Activated CD8-positive, alpha-beta T cell treated with anti-CD3 and anti-CD28 coated beads, Interleukin-2, amount 10 ng/mL, durations not matched to agents 7 days and 5 days (primary cell): Measurements from ENCODE around the gene HCN1. TPM values are rescaled to one million over a fixed set of nuclear protein-coding genes. Genes with fewer than 3 reads are reported as not detected.
"Not testable (repeated sequence)": the region's sequence is repeated elsewhere in the genome, so short reads cannot be mapped to it uniquely, and the experiment has no call there.

Source experiments
- ATAC-seq: fragments of 150-1000 bp; cut with Tn5 transposase; one replicate; pipeline ENCODE4 v1.10.0; 2021; ENCODE audit warnings: moderate library complexity
- CTCF ChIA-PET: fragments of 350-600 bp; sonication (Branson Sonifier 250); formaldehyde crosslinking; loops from one replicate; lab custom pipeline; 2021; ENCODE audit warnings: antibody characterized with exemption; lab: Charles Lee
- POLR2A ChIA-PET: fragments of 350-600 bp; sonication (Branson Sonifier 250); formaldehyde crosslinking; loops from one replicate; lab custom pipeline; 2021; ENCODE audit warnings: antibody characterized with exemption; lab: Charles Lee
- DNase-seq: peaks from one replicate; pipeline ENCODE4 v3.0.0-alpha.2; 2020
- H3K27ac Mint-ChIP-seq: one replicate; pipeline ENCODE4 v1.8.0; 2021; ENCODE audit warnings: mild to moderate bottlenecking, mixed read lengths
- H3K27me3 Mint-ChIP-seq: one replicate; pipeline ENCODE4 v1.8.0; 2021; ENCODE audit warnings: low read depth, mixed read lengths
- H3K36me3 Mint-ChIP-seq: one replicate; pipeline ENCODE4 v1.8.0; 2021; ENCODE audit warnings: low read depth, mixed read lengths
- H3K4me1 Mint-ChIP-seq: one replicate; pipeline ENCODE4 v1.8.0; 2021; ENCODE audit warnings: low read depth, mixed read lengths
- H3K4me3 Mint-ChIP-seq: one replicate; pipeline ENCODE4 v1.8.0; 2021; ENCODE audit warnings: mild to moderate bottlenecking, mixed read lengths
- H3K9me3 Mint-ChIP-seq: one replicate; pipeline ENCODE4 v1.8.0; 2022; ENCODE audit warnings: mixed read lengths; ENCODE audit not compliant: insufficient read depth
- total RNA-seq, 2 experiments: library from RNA; stranded (reverse); gene quantifications; one replicate each; pipeline ENCODE4 v1.2.3, GENCODE V29; 2021

HCN1 gene
- total RNA-seq, 2 experiments from 2014 or later, result not detected

DNA sequence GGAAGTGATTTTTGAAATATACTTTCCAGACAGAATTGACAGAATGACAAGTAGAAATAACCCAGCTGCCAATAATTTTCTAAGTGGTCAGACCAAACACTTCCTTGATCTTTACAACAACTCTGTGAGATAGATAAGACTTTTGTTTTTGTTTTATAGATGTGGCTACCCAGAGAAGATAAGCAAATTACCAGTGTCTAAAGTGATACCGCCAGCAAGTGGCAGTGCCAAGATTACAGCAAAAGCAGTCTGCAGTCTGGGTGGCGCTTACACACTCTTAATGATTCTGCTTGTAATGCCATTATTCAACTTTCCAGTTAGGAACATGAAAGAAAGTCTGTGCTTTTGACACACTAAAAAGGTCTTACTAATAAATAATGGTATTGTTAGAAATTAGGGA is 92.1 kb downstream of the HCN1 start:
- ChIA-PET POLR2A (no interaction called here), CTCF (no interaction called here)
- H3K9me3 Mint-ChIP-seq, result peaks cover 18% of the 10 kb centered on the region
- H3K4me3 Mint-ChIP-seq, result no peak overlapping the region
- H3K27me3 Mint-ChIP-seq, result no peaks in the 10 kb centered on the region
- DNase-seq (no peak), ATAC-seq (no peak)
- no peaks in the 10 kb centered on the region for H3K36me3 Mint-ChIP-seq
- no peak overlapping the region for H3K27ac Mint-ChIP-seq
- H3K4me1 Mint-ChIP-seq, result no peaks in the 10 kb centered on the region

DNA sequence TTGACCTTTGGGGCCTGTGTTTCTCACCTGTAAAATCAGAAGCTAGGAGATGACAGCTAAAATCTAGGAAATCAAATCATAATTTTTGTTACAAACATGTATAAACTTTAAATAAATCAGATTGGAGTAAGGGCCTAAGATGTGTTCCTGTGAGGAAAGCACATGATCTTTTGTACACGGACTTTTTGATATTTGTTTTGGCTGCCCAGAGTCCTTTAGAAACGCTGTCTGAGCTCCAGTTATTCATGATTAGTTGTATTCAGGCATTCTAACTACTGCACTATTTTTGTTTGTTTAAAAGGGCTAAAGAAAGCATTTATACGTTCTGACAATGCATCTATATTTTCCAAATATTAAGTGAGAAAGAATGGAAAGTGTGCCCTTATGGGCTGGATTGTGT is 94.8 kb downstream of the HCN1 start:
- no peaks in the 10 kb centered on the region for H3K27me3 Mint-ChIP-seq
- H3K27ac Mint-ChIP-seq, result no peak overlapping the region
- no peak overlapping the region for H3K4me3 Mint-ChIP-seq
- H3K9me3 Mint-ChIP-seq, result peaks cover 31% of the 10 kb centered on the region
- H3K4me1 Mint-ChIP-seq, result no peaks in the 10 kb centered on the region
- H3K36me3 Mint-ChIP-seq, result no peaks in the 10 kb centered on the region
- ChIA-PET POLR2A (no interaction called here), CTCF (no interaction called here)
- no peak for DNase-seq
- ATAC-seq, result no peak

DNA sequence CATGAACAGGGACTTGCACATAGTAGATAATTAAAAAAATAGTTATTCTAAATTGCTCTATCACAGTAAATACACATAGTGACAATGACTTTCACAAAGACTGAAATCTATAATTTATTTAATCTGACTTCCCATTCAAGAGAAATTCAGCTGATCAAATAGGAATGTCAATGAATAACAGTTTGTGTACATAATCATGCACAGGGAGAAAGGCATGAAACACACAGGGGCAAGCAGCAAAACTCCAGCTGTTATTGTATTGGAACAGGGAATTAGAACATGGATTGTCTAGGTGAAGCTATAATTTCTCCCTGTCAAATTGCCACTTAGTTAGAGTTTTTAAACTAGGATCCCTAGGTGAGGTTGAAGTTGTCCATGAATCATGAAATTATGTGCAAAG is 99.9 kb downstream of the HCN1 start:
- no peak overlapping the region for H3K27ac Mint-ChIP-seq
- POLR2A ChIA-PET, result no interaction called here
- no peak for DNase-seq
- no peak overlapping the region for H3K4me3 Mint-ChIP-seq
- CTCF ChIA-PET, result no interaction called here
- peaks cover 35% of the 10 kb centered on the region for H3K9me3 Mint-ChIP-seq
- H3K27me3 Mint-ChIP-seq, result no peaks in the 10 kb centered on the region
- no peaks in the 10 kb centered on the region for H3K36me3 Mint-ChIP-seq
- H3K4me1 Mint-ChIP-seq, result no peaks in the 10 kb centered on the region
- ATAC-seq, result no peak

DNA sequence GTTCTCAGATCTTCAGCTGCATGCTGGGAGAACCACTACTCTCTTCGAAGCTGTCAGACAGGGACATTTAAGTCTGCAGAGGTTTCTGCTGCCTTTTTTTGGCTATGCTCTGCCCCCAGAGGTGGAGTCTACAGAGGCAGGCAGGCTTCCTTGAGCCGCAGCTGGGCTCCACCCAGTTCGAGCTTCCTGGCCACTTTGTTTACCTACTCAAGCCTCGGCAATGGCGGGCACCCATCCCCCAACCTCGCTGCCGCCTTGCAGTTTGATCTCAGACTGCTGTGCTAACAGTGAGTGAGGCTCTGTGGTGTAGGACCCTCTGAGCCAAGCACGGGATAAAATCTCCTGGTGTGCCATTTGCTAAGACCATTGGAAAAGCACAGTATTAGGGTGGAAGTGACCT is 110.2 kb downstream of the HCN1 start:
- POLR2A ChIA-PET, H3K4me3 Mint-ChIP-seq, H3K27ac Mint-ChIP-seq, H3K4me1 Mint-ChIP-seq, H3K36me3 Mint-ChIP-seq, H3K27me3 Mint-ChIP-seq, CTCF ChIA-PET, ATAC-seq, DNase-seq: not testable (repeated sequence)
- H3K9me3 Mint-ChIP-seq, result peaks cover 30% of the 10 kb centered on the region

DNA sequence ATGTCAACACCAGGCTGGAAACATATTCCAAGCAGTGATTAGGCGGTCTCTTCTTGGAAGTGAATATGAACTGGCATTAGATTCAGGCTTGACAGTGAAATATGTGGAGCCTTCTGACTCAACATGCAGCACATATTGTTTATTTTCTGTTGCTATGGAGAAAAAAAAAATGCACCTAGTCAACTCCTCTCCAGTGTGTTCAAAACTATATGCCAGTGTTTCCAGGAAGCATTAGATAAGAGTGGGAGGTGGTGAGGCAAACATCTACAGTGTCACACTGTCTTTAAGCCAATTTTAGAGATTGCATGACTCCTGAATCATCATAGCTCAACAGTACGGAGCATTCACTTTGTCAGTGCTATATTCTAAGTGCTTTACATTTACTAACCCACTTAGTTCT is 117.9 kb downstream of the HCN1 start:
- no peaks in the 10 kb centered on the region for H3K4me1 Mint-ChIP-seq
- CTCF ChIA-PET, result no interaction called here

DNA sequence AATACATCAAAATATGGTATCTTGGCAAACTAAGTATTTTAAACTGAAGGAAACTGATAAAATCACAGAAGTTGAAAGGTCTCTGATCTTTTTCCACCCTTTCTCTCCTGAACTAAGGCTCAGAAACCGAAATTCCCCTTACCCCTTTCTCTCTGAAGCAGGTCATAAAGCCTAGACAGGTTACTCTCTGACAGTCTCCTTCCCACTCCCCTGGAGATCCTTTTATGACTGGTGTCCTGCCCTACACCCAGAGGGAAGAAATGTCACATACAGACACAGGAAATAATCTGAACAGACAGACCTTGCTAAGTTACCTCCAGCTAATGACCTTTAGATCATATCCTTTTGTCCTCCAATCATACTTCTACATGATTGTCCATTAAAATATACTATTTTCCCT is 127.4 kb downstream of the HCN1 start:
- Mint-ChIP-seq H3K27ac (no peak overlapping the region), H3K9me3 (peaks cover 15% of the 10 kb centered on the region), H3K4me1 (no peaks in the 10 kb centered on the region), H3K27me3 (no peaks in the 10 kb centered on the region), H3K4me3 (no peak overlapping the region), H3K36me3 (no peaks in the 10 kb centered on the region)
- CTCF ChIA-PET, result no interaction called here
- DNase-seq, result no peak
- no peak for ATAC-seq
- POLR2A ChIA-PET, result no interaction called here

More for the DNA sequence above, 117.9 kb downstream of the HCN1 start:
- no peak for DNase-seq
- POLR2A ChIA-PET, result no interaction called here
- ATAC-seq, result no peak
- Mint-ChIP-seq H3K36me3 (no peaks in the 10 kb centered on the region), H3K4me3 (no peak overlapping the region), H3K9me3 (peaks cover 19% of the 10 kb centered on the region), H3K27ac (no peak overlapping the region), H3K27me3 (no peaks in the 10 kb centered on the region)

DNA sequence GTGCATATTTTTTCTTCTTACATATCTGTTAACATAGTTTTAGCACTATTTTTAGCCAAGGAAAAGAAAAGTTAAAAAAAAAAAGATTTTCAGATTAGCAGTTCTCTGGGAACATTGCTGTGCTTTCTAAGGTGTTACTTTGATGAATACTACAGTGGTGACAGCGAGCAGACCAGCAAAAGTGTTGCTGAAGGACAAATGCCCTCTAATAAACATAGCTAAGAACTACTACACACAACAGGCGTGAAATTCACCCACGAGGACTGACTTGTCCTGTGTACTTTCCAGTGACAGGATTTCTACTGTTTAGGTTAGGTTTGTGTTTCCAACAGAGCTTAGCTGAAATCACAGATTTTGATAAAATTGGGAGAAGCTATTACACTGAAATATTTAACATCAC is 153.8 kb downstream of the HCN1 start:
- H3K27ac Mint-ChIP-seq, result no peak overlapping the region
- peaks cover 30% of the 10 kb centered on the region for H3K9me3 Mint-ChIP-seq
- DNase-seq (no peak), ATAC-seq (no peak)
- H3K4me3 Mint-ChIP-seq, result no peak overlapping the region
- ChIA-PET POLR2A (no interaction called here), CTCF (no interaction called here)
- no peaks in the 10 kb centered on the region for H3K36me3 Mint-ChIP-seq
- no peaks in the 10 kb centered on the region for H3K27me3 Mint-ChIP-seq
- no peaks in the 10 kb centered on the region for H3K4me1 Mint-ChIP-seq

DNA sequence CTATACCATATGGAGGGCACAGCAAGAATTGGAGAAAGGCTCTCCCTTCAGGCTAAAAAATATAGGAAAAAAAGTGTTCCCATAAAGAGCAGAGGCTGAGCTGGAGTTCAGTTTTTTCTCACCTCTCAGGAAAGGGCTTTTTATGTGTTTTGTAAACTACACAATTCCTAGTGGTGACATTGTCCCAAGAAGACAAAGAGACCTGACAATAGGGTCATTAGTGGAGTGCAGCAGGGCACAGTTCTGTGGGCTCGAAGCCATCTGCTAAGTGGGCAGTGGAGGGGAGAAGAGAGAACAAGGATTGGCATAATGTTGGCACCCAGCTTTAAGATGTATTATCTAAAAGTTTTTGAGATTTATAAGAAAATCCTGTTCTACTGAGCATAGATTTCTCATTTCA is 162.5 kb downstream of the HCN1 start:
- ATAC-seq, result no peak
- peaks cover 17% of the 10 kb centered on the region for H3K9me3 Mint-ChIP-seq
- ChIA-PET CTCF (no interaction called here), POLR2A (no interaction called here)
- H3K27me3 Mint-ChIP-seq, result no peaks in the 10 kb centered on the region
- no peaks in the 10 kb centered on the region for H3K36me3 Mint-ChIP-seq
- no peaks in the 10 kb centered on the region for H3K4me1 Mint-ChIP-seq
- no peak for DNase-seq
- H3K4me3 Mint-ChIP-seq, result no peak overlapping the region
- H3K27ac Mint-ChIP-seq, result no peak overlapping the region

DNA sequence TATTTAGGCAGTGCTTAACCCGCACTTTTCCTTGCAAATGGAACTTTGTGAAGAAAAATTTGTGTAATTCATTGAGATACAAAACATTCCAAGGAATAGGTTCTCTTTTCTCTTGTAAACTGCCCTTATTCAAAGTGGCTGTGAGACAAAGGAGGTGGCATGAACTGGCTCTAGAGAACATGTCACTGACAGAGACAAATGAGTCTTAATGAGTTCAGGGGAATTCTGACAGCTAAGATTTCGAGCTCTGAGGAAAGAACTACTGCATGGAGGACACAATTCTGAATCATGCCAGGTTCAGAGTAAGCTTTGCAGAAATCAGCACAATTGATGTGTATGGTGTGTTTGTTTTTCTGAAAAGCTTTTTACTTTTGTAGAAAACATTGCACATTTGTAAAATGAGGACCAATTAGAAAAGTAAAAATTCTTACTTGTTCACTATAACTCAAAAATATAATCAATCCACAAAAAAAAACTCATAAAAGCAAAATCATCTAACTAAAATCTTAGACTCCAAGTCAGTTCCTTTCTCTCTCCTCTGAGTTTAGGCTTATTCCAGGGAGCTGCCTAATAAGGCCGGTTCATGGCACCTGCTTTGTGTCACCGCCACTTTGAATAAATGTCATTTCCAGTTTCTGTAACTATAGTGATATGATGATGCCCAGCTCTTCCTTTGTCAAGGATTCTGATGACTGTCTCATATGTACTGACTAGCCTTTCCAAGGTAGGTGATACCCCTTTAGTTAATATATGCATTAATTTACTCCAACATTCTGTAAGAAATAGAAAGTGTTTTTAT is 163.2 kb downstream of the HCN1 start:
- ATAC-seq, result no peak
- H3K27ac Mint-ChIP-seq, result no peak overlapping the region
- CTCF ChIA-PET, result no interaction called here
- no peak for DNase-seq
- no peak overlapping the region for H3K4me3 Mint-ChIP-seq
- no peaks in the 10 kb centered on the region for H3K4me1 Mint-ChIP-seq
- no peaks in the 10 kb centered on the region for H3K27me3 Mint-ChIP-seq
- no peaks in the 10 kb centered on the region for H3K36me3 Mint-ChIP-seq
- POLR2A ChIA-PET, result no interaction called here
- H3K9me3 Mint-ChIP-seq, result peaks cover 18% of the 10 kb centered on the region

DNA sequence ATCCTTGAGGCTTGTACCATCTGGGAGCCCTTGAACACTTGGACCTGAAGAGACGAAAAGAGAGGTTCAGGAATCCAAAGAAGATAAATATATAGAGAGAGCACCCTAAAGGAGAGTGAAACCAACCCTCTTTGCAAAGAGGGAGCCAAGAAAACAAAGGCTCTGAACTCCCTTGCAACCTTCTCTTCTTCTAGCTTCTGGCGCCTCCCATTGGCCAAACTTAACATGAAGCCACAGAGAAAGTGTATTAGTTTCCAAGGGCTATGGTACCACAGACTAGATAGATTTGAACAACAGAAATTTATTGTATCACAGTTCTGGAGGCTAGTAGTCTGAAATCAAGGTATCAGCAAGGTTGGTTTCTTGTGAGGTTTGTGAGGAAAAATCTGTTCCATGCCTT is 175.1 kb downstream of the HCN1 start:
- CTCF ChIA-PET, result no interaction called here

DNA sequence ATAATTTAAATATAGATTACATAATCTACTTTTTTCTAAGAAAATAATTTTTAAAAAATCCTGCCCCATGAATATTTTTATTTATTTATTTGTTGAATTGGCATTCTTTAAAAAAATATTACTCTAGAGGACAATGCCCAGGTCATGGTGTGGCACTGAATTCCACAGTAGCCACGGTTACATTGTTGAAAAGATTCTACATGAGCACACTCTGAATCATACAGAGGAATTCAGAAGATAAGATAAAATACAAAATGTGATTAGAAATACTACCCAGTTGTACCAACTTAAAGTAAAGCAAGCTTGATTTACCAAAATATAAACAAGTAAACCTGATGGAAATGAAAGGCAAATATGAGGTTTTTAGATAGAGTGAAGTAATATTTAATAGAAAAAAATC is 183.7 kb downstream of the HCN1 start:
- Mint-ChIP-seq H3K4me3 (no peak overlapping the region), H3K36me3 (no peaks in the 10 kb centered on the region), H3K27ac (no peak overlapping the region), H3K9me3 (peaks cover 20% of the 10 kb centered on the region), H3K4me1 (no peaks in the 10 kb centered on the region), H3K27me3 (no peaks in the 10 kb centered on the region)
- ATAC-seq (no peak), DNase-seq (no peak)
- ChIA-PET CTCF (no interaction called here), POLR2A (no interaction called here)

More for the DNA sequence above, 175.1 kb downstream of the HCN1 start:
- no peak overlapping the region for H3K27ac Mint-ChIP-seq
- H3K9me3 Mint-ChIP-seq, result no peaks in the 10 kb centered on the region
- H3K4me3 Mint-ChIP-seq, result no peak overlapping the region
- H3K36me3 Mint-ChIP-seq, result no peaks in the 10 kb centered on the region
- no peaks in the 10 kb centered on the region for H3K4me1 Mint-ChIP-seq
- no peaks in the 10 kb centered on the region for H3K27me3 Mint-ChIP-seq
- ATAC-seq (no peak), DNase-seq (no peak)
- POLR2A ChIA-PET, result no interaction called here

DNA sequence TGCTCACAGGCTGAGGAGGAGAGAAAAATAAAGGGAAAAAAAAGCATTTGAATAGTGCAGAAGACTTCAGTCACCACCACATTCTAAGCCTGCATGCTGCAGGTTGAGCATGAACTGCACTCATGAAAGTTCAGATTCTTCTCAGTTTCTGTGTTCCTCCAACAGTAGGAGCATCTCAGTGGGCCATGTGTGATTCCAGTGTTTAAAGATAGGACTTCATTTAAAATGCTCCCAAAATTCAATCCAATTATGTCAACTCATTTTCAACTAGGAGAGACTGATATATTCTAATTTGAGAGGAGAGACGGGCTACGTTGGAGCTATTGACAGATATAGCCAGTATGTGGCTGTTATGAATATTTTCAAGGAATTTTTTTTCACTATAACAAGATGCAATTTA is 186.8 kb downstream of the HCN1 start:
- peaks cover 20% of the 10 kb centered on the region for H3K9me3 Mint-ChIP-seq
- no peaks in the 10 kb centered on the region for H3K27me3 Mint-ChIP-seq
- no peak overlapping the region for H3K27ac Mint-ChIP-seq
- H3K4me3 Mint-ChIP-seq, result no peak overlapping the region
- ATAC-seq (no peak), DNase-seq (no peak)
- H3K4me1 Mint-ChIP-seq, result no peaks in the 10 kb centered on the region
- CTCF ChIA-PET, result no interaction called here
- POLR2A ChIA-PET, result no interaction called here
- no peaks in the 10 kb centered on the region for H3K36me3 Mint-ChIP-seq

DNA sequence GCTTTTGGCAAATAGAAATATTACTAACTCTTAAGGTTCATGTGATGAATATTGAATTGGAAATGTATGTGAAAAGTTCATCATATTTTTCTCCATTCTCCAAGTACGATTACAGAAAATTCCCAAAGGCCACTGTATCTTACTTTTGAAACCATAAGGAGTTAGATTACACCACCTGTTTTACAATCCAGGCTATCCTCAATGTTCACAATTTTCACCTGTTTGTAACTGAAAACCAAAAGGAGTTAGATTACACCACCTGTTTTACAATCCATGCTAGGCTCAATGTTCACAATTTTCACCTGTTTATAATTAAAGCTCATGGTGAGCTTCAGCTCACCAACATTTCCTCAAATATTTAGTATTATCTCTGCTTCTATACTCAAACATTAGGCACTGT is 188.0 kb downstream of the HCN1 start:
- peaks cover 18% of the 10 kb centered on the region for H3K9me3 Mint-ChIP-seq
- no peaks in the 10 kb centered on the region for H3K27me3 Mint-ChIP-seq
- POLR2A ChIA-PET, result no interaction called here

More for the DNA sequence above, 188.0 kb downstream of the HCN1 start:
- H3K27ac Mint-ChIP-seq, result no peak overlapping the region
- ATAC-seq, result no peak
- DNase-seq, result no peak
- H3K4me1 Mint-ChIP-seq, result no peaks in the 10 kb centered on the region
- H3K4me3 Mint-ChIP-seq, result no peak overlapping the region
- CTCF ChIA-PET, result no interaction called here
- H3K36me3 Mint-ChIP-seq, result no peaks in the 10 kb centered on the region
